Endothelial cell of umbilical vein (primary cell): ENCODE data around the gene ZMIZ1.

Experiments
- EZH2 ChIP-seq: IDR thresholded peaks from 2 replicates; pipeline ENCODE4 v1.6.1; 2012; ENCODE audit warnings: borderline replicate concordance, low read depth, mild to moderate bottlenecking, moderate library complexity, low read length, inconsistent platforms; ENCODE audit not compliant: severe bottlenecking
- JUN ChIP-seq: IDR thresholded peaks from 2 replicates; pipeline ENCODE4 v1.6.1; 2011; ENCODE audit warnings: borderline replicate concordance, low read depth; ENCODE audit not compliant: insufficient read length, insufficient read depth
- MYC ChIP-seq: IDR thresholded peaks from one replicate; pipeline ENCODE4 v1.6.1; 2011; ENCODE audit warnings: mild to moderate bottlenecking, low read depth, low read length
- POLR2A ChIP-seq: IDR thresholded peaks from 2 replicates; pipeline ENCODE4 v1.6.1; 2012; ENCODE audit warnings: low read depth, mild to moderate bottlenecking, control low read depth, low read length
- POLR2AphosphoS5 ChIP-seq: IDR thresholded peaks from 2 replicates; pipeline ENCODE4 v1.6.1; 2012; ENCODE audit warnings: low read depth, mild to moderate bottlenecking, control low read depth, low read length, moderate library complexity; ENCODE audit not compliant: insufficient read depth
- TF ChIP-seq, protein P1 (sequence below), 2 donors: IDR thresholded peaks; 1 replicate in 1 of 2; 2 replicates in 1 of 2; pipeline ENCODE4 v1.5.1; 2011; ENCODE audit warnings: low read length in 2 of 2, mild to moderate bottlenecking in 2 of 2, moderate library complexity in 2 of 2, control low read depth in 1 of 2, inconsistent platforms in 1 of 2, low read depth in 1 of 2; ENCODE audit not compliant: insufficient read depth in 1 of 2; ENCODE audit errors: extremely low read depth in 1 of 2

DNA sequence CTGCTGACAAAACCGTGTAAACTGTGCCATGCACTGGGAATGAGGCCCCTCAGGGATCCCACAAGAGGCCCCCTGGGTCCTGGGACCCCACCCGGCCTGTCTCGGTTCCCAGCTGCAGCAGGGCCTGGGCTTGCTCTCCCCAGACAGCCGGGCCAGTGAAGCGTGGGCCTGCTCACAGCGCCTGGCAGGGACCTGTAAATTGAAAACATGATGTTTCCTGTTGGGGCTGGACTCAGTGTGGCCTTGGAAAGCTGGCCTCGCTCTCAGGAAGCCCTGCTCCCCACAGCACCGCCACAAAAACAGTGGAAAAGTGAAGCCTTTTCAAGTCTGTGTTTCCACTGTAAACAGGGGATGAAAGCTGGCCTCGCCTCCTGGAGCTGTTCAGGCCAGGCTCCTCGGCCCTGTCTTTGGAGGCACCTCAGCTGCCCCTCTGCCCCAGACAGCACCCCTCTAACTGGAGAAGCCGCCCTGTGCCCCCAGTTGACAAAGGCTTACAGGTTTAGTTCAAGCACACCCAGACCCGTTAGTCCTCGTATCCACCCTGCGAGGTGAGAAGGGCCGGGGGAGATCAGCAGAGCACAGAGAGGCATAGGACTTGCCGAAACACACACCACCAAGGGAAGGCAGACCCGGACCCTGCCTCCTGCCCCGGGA, 108.3 kb downstream of the ZMIZ1 start:
- TF ChIP-seq EZH2 (no peak), POLR2A (no peak), POLR2AphosphoS5 (no peak), JUN (no peak), MYC (no peak)
- TF ChIP-seq, protein P1, sequence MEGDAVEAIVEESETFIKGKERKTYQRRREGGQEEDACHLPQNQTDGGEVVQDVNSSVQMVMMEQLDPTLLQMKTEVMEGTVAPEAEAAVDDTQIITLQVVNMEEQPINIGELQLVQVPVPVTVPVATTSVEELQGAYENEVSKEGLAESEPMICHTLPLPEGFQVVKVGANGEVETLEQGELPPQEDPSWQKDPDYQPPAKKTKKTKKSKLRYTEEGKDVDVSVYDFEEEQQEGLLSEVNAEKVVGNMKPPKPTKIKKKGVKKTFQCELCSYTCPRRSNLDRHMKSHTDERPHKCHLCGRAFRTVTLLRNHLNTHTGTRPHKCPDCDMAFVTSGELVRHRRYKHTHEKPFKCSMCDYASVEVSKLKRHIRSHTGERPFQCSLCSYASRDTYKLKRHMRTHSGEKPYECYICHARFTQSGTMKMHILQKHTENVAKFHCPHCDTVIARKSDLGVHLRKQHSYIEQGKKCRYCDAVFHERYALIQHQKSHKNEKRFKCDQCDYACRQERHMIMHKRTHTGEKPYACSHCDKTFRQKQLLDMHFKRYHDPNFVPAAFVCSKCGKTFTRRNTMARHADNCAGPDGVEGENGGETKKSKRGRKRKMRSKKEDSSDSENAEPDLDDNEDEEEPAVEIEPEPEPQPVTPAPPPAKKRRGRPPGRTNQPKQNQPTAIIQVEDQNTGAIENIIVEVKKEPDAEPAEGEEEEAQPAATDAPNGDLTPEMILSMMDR (IDR thresholded peaks at IDR 0.05; ENCODE audit: extremely low read depth in 1 of 2, insufficient read depth in 1 of 2, low read depth in 1 of 2, low read length in 2 of 2) = no peak
